OCI-M1 (cell line): Measurements from ENCODE around the gene SOAT1.
"Not testable (repeated sequence)": the region's sequence is repeated elsewhere in the genome, so short reads cannot be mapped to it uniquely, and the experiment has no call there.

Experiments used
- DNase-seq: peaks from one replicate; lab custom pipeline; 2025; lab: John Stamatoyannopoulos, UW

The SOAT1 gene

DNA sequence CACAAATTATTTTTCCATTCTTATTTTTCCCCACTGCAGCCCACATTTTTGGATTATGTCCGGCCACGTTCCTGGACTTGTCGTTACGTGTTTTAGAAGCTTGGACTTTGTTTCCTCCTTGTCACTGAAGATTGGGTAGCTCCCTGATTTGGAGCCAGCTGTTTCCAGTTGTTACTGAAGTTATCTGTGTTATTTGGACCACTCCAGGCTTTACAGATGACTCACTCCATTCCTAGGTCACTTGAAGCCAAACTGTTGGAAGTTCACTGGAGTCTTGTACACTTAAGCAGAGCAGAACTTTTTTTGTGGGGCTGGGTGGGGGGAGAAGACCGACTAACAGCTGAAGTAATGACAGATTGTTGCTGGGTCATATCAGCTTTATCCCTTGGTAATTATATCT is 59.9 kb downstream of the SOAT1 start:
- DNase-seq, result no peak

DNA sequence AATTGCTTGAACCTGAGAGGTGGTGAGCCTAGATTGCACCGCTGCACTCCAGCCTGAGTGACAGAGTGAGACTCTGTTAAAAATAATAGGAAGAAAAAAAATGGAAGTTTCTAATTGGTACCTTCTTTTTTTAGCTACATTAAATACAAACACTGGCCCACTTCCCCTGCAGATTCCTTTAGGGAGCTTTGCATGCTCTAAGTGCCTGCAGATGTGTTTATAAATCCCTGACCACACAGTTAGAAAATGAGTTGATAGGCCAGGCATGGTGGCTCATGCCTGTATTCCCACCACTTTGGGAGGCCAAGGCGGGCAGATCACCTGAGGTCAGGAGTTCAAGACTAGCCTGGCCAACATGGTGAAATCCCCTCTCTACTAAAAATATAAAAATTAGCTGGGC is 68.0 kb downstream of the SOAT1 start:
- not testable (repeated sequence) for DNase-seq

DNA sequence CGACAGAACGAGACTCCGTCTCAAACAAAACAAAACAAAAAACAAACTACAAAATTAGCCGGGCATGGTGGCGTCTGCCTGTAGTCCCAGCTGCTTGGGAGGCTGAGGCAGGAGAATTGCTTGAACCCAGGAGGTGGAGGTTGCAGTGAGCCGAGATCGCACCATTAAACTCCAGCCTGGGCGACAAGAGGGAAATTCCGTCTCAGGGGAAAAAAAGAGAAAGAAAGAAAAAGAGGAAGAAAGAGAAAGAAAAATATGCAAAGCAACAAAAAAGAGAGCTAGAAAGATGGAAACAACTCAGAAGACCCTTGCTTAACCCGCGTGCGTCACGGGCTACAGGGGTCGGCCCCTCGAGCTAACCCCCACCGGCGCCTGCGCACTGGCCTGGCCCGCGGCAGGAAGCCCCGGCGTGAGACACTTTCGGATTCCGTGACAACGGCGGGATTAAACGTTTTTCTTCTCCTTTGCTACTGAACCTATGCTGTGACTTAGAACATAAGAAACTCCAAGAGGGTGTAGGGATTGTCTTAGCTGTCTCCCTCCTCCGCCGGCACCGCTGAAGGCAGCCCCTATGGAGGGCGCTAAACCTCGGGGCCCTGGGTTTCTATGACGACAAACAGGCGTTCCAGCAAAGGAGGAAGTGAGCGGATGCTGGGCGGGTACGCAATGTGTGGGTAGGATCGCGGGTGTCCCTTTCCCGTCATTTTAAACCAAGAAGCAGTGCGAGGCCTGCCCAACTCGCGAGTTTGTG is 71.9 kb downstream of the SOAT1 start, which contains the start of gene AXDND1:
Gene AXDND1, plus strand, starts transcription at position 630 of the 751 bp plus-strand sequence. CDS start 539 bp downstream, outside the sequence.
- peak; percentile 96 for DNase-seq

DNA sequence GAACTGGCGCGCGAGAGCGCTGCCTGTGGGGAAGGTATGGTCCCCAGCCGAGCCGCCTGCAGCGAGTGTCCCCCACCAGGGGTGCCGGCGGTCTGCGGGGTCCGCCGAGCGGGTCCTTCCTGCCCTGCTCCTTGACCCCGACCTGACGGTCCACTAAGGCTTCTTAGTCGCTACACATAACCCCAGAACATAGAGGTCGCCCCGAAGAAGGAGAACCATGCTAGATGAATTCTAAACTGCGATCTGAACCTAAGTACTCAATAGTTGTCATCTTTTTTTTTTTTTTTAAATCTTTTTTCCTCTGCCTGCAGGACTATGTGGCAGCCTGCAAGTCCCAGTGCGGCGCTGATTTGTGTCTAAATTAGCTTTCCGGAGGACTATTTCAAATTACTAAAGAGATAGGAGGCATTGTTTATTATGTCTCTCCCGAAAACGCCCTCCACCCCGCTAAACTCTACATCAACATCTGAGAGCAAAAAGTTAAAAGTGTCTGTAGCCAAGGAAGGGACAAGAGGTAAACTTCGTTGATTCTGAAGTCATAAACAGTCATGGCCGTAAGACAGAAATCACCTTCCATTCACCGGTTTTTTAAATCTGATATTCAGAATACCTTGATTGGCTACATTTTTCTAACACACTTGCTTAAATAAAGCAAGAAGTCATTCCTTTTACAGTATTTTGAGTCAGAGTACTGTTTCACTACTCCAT is 72.7 kb downstream of the SOAT1 start:
- peak; percentile 67 for DNase-seq

DNA sequence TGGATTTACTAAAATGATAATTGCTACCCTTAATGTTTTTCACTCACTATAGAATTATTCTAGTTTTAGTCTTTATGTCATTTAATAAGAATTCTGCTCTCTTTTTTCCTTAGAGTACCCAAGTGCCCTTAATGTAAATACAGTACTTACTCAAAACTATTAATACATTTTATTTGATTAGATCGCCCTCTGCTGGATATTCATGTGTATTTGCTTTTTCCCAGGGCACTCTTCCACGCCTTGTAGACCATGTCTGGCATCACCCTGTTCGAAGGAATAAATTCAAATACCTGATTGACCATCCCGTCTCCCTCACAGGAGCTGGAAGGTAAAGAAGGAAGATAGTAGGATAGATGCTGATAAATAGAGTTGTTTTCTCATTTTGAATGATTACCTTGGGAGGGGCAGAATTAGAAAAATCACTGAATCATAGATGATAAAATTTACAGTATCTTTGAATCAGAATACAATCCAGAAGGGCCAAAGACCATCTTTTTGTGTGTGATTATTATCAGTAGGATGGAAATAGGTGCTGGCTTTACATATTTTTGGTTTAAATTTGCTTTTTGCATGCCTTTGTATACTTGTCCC is 76.2 kb downstream of the SOAT1 start:
- DNase-seq, result peak; percentile 88

DNA sequence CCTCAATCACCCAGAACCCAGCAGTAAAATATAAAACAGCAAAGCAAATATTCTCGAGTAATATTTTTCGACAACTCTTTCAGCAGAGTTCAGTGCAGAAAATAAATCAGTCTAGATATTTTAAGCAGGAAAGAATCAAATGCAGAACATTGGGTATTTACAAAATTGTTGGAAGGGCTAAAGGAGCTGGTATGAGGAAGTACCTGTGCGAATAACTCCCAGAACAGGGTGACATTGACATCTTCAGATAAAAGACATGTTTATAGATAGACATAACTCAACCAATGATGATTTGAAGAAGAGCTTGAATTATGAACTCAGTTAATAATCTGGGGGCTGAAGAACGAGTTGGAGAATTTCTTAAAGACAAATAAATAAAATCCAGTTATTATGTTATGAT is 78.6 kb downstream of the SOAT1 start:
- no peak for DNase-seq

DNA sequence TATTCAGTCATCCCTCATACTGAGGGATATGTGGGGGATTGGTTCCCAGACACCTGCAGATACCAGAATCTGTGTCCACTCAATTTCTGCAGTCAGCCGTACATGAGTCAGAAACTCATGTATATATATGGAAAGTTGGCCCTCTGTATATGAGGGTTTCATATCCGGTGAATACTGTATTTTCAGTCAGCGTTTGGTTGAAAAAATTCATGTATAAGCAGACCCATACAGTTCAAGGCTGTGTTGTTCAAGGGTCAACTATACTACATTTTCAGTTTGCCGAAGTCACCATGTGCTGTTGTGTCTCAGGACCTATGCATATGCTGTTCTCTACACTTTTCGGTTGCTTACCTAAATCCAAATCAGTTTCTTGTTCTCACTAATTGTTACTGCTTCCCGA is 82.6 kb downstream of the SOAT1 start:
- DNase-seq, result no peak

DNA sequence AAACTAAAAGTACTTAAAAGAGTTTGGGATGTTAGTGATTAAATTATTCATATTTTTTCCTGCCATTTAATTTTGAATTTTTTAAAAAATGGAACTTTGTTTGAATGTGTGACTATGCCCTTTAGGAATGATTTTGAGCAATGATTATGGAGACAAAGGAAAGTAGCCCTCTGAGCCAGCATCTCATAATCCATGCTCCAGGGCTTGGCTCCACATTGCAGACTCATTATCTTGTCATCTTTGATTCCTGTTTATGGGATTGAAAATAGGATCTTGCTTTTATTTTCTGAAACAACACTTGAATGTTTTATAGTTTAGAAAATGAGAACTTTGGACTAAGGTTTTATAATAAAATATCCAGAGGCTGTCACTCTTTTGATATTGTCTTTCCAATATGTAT is 86.7 kb downstream of the SOAT1 start:
- no peak for DNase-seq

DNA sequence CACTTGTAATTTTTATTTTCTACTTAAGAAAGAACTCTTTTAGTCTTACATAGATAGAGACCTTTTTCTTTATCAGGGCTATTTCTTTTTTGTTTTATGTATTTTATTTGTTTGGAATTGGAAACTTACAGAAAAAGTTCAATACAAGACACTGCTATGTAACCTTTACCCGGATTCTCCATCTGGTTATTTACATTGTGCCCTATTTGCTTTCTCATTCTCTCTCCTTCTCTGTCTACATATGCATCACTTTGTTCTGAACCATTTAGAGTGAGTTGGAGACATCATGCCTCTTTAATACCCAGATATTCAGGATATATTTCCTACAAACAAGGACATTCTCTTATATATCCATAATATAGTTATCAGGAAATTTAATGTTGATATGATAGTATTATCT is 90.4 kb downstream of the SOAT1 start:
- no peak for DNase-seq

DNA sequence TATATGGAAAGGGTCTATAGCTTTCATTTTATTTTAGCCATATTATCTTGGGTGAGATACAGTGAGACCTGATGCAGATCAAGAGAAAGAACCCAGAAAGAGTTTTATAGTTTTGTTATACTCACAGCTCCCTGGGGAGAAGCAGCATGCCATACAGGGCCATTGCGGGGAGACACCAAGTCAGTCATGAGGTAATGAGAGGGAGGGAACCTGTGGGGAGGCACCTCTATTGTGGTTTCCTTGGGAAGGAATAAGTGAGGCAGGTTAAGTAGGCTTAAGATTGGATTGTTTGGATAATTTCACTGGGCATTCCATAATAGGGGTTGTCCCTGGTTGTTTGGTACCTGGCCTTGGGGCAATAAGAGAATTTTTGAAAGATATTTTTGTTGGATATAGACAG is 91.9 kb downstream of the SOAT1 start:
- DNase-seq, result no peak

DNA sequence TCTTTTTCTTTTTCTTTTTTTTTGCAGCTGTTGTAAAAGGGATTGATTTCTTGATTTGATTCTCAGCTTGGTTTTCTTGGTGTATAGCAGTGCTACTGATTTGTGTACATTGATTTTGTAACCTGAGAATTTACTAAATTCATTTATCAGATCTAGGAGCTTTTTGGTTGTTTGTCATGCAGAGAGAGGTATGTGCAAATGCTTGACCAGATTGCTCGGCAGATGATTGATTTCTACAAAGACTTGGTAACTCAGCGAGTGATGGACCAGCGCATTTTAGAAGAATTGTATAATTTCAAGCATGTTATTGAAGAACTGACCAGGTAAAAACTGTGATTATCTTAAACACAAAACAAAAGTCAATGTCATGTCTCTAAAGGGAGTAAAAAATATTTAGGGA is 100.1 kb downstream of the SOAT1 start:
- DNase-seq, result no peak

DNA sequence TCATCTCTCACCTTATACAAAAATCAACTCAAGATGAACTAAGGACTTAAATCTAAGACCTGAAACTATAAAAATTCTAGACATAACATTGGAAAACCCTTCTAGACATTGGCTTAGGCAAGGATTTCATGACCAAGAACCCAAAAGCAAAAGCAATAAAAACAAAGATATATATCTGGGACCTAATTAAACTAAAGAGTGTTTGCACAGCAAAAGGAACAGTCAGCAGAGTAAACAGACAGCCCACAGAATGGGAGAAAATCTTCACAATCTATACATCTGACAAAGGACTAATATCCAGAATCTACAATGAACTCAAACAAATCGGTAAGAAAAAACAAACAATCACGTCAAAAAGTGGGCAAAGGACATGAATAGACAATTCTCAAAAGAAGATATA is 105.8 kb downstream of the SOAT1 start:
- not testable (repeated sequence) for DNase-seq
